Measurements from ENCODE around the gene ZNRF2.
"Not testable (repeated sequence)": the region's sequence is repeated elsewhere in the genome, so short reads cannot be mapped to it uniquely, and the experiment has no call there.

Gene ZNRF2

GRCh38 chr7:30296304-30296703, 11.9 kb downstream of the ZNRF2 start:
- not testable (repeated sequence) for DNase-seq (ENCODE audit: extremely low read depth, low read depth)

GRCh38 chr7:30297499-30297898, 13.1 kb downstream of the ZNRF2 start:
- not testable (repeated sequence) for DNase-seq (ENCODE audit: extremely low read depth, low read depth)

GRCh38 chr7:30298409-30298808, 14.0 kb downstream of the ZNRF2 start:
- not testable (repeated sequence) for DNase-seq (ENCODE audit: extremely low read depth, low read depth)

GRCh38 chr7:30301751-30302150, 17.4 kb downstream of the ZNRF2 start:
- no peak for TF ChIP-seq CTCF (IDR thresholded peaks at IDR 0.05; ENCODE audit: low read depth, low read length)

GRCh38 chr7:30302656-30303311, 18.4 kb downstream of the ZNRF2 start:
- TF ChIP-seq CTCF (IDR thresholded peaks at IDR 0.05; ENCODE audit: low read depth, low read length), result no peak
- no peak for DNase-seq (ENCODE audit: extremely low read depth, low read depth)

More at GRCh38 chr7:30301751-30302150, 17.4 kb downstream of the ZNRF2 start:
- no peak for DNase-seq (ENCODE audit: extremely low read depth, low read depth)

- no peak for DNase-seq (ENCODE audit: extremely low read depth, low read depth)
- TF ChIP-seq CTCF (IDR thresholded peaks at IDR 0.05; ENCODE audit: low read depth, low read length), result no peak
Observed at GRCh38 chr7:30303312-30304039, 19.1 kb downstream of the ZNRF2 start.

GRCh38 chr7:30304177-30304884, 19.9 kb downstream of the ZNRF2 start:
- no peak for DNase-seq (ENCODE audit: extremely low read depth, low read depth)

GRCh38 chr7:30306976-30307375, 22.6 kb downstream of the ZNRF2 start:
- no peak for DNase-seq (ENCODE audit: extremely low read depth, low read depth)
- TF ChIP-seq CTCF (IDR thresholded peaks at IDR 0.05; ENCODE audit: low read depth, low read length), result no peak

More at GRCh38 chr7:30304177-30304884, 19.9 kb downstream of the ZNRF2 start:
- TF ChIP-seq CTCF (IDR thresholded peaks at IDR 0.05; ENCODE audit: low read depth, low read length), result no peak

Measured in AG09319 (cell line).